Activated naive CD4-positive, alpha-beta T cell treated with anti-CD3 and anti-CD28 coated beads, Interleukin-2, amount 10 ng/mL, durations not matched to agents 7 days and 5 days (primary cell): ENCODE results near the gene EZR.
"Not testable (repeated sequence)": the region's sequence is repeated elsewhere in the genome, so short reads cannot be mapped to it uniquely, and the experiment has no call there.

ENCODE experiments used
- CTCF ChIA-PET: fragments of 350-600 bp; sonication (Branson Sonifier 250); formaldehyde crosslinking; loops from one replicate; lab custom pipeline; 2021; ENCODE audit warnings: antibody characterized with exemption; lab: Charles Lee
- DNase-seq: peaks from one replicate; pipeline ENCODE4 v3.0.0-alpha.2; 2020
- H3K27ac Mint-ChIP-seq: one replicate; pipeline ENCODE4 v1.8.0; 2021; ENCODE audit warnings: mild to moderate bottlenecking, moderate library complexity, mixed read lengths
- H3K27me3 Mint-ChIP-seq: one replicate; pipeline ENCODE4 v1.8.0; 2021; ENCODE audit warnings: mild to moderate bottlenecking, mixed read lengths
- H3K36me3 Mint-ChIP-seq: one replicate; pipeline ENCODE4 v1.8.0; 2021; ENCODE audit warnings: mixed read lengths
- H3K4me1 Mint-ChIP-seq: one replicate; pipeline ENCODE4 v1.8.0; 2021; ENCODE audit warnings: mixed read lengths
- H3K4me3 Mint-ChIP-seq: one replicate; pipeline ENCODE4 v1.8.0; 2021; ENCODE audit warnings: mild to moderate bottlenecking, moderate library complexity, mixed read lengths
- H3K9me3 Mint-ChIP-seq: one replicate; pipeline ENCODE4 v1.8.0; 2021; ENCODE audit warnings: mixed read lengths

The EZR gene

DNA sequence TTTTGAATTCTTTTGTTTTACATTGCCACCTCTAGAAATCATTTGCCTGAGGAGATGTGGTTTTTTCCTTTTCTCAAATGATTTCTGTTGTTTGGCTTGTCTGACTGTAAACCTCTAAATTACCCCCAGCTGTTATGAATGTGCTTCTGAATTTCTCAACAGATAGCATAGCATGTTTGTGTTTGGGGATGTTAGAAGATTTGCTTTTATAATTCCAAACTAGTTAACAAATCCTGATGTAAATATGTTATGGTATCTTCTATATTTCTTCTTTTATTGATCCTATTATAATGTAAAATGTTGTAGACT, 31.6 kb upstream of the EZR start:
- H3K27me3 Mint-ChIP-seq: peaks cover 3% of the 10 kb centered on the region
- no peaks in the 10 kb centered on the region for H3K36me3 Mint-ChIP-seq
- CTCF ChIA-PET: no interaction called here
- DNase-seq: no peak
- H3K27ac Mint-ChIP-seq: no peak overlapping the region
- H3K9me3 Mint-ChIP-seq: no peaks in the 10 kb centered on the region
- H3K4me3 Mint-ChIP-seq: no peak overlapping the region
- H3K4me1 Mint-ChIP-seq: peaks cover 27% of the 10 kb centered on the region

- Mint-ChIP-seq H3K36me3 (no peaks in the 10 kb centered on the region), H3K27me3 (peaks cover 6% of the 10 kb centered on the region), H3K9me3 (no peaks in the 10 kb centered on the region), H3K4me1 (peaks cover 24% of the 10 kb centered on the region), H3K4me3 (no peak overlapping the region), H3K27ac (peak overlapping the region; percentile 85)
- DNase-seq: peak; percentile 65
- CTCF ChIA-PET: no interaction called here
Observed at GRCh38 chr6:158849899-158850806, 31.0 kb upstream of the EZR start.

- peaks cover 24% of the 10 kb centered on the region for H3K4me1 Mint-ChIP-seq
- H3K4me3 Mint-ChIP-seq: no peak overlapping the region
- peaks cover 9% of the 10 kb centered on the region for H3K27me3 Mint-ChIP-seq
- H3K9me3 Mint-ChIP-seq: no peaks in the 10 kb centered on the region
- DNase-seq: no peak
- no peak overlapping the region for H3K27ac Mint-ChIP-seq
- CTCF ChIA-PET: no interaction called here
- no peaks in the 10 kb centered on the region for H3K36me3 Mint-ChIP-seq
Observed at GRCh38 chr6:158848490-158848895, 29.3 kb upstream of the EZR start.

- peaks cover 24% of the 10 kb centered on the region for H3K4me1 Mint-ChIP-seq
Observed at GRCh38 chr6:158847786-158848185, 28.6 kb upstream of the EZR start.

GRCh38 chr6:158847012-158847529, 27.9 kb upstream of the EZR start:
- Mint-ChIP-seq H3K9me3 (no peaks in the 10 kb centered on the region), H3K36me3 (no peaks in the 10 kb centered on the region), H3K4me3 (no peak overlapping the region), H3K27me3 (peaks cover 9% of the 10 kb centered on the region), H3K27ac (no peak overlapping the region), H3K4me1 (peaks cover 24% of the 10 kb centered on the region)
- DNase-seq: no peak
- CTCF ChIA-PET: no interaction called here

More at GRCh38 chr6:158847786-158848185, 28.6 kb upstream of the EZR start:
- no peak overlapping the region for H3K27ac Mint-ChIP-seq
- H3K9me3 Mint-ChIP-seq: no peaks in the 10 kb centered on the region
- H3K4me3 Mint-ChIP-seq: no peak overlapping the region
- DNase-seq: no peak
- no peaks in the 10 kb centered on the region for H3K36me3 Mint-ChIP-seq
- H3K27me3 Mint-ChIP-seq: peaks cover 9% of the 10 kb centered on the region
- CTCF ChIA-PET: no interaction called here

DNA sequence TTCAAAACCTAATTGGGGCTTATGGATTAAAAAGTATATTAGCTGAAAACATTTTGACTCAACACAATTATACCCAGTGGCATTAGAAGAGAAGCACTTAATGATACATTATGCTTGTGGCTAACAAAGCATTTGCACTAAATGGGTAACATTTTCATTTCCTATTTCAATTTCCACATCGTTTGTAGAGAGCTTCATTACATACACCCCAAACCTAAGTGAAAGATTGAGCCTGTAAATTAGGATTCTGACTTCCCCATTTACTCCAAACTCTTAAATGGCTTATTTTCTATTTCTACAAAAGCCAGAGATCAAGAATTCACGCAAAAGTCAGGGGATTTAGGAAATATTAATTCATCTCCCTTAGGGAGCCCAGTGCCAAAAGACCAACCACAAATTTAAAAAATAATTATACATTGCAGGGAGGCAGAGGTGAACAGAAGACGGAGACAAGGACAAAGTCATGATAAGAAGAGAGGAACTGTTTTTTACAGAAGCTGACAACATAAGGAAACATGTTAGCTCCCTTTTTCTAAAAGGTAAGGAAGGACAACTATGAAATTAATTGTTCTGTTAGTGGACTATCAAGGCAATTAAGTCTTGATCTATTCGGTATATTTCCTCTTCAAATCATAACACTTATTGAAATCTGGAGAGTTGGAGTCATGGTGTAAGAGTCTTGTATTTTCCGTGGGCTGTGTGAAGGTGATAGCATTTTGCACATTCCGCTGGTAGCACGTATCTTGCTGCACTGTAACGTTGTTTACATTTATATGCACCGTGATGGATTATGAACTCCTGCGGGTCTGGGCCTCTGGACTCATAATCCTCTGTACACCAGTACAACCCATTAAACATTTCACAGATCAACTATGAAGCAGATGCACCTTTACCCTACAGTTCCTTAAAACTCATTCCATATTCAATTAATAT, 24.8 kb upstream of the EZR start:
- CTCF ChIA-PET: interaction anchor here (0.9 to 1.0 kb wide), 2 partner anchors 26 to 129 kb away, joined by 3 to 5 read pairs; no protein-coding TSS in a partner anchor
- H3K9me3 Mint-ChIP-seq: peaks cover 5% of the 10 kb centered on the region
- no peak overlapping the region for H3K27ac Mint-ChIP-seq

DNA sequence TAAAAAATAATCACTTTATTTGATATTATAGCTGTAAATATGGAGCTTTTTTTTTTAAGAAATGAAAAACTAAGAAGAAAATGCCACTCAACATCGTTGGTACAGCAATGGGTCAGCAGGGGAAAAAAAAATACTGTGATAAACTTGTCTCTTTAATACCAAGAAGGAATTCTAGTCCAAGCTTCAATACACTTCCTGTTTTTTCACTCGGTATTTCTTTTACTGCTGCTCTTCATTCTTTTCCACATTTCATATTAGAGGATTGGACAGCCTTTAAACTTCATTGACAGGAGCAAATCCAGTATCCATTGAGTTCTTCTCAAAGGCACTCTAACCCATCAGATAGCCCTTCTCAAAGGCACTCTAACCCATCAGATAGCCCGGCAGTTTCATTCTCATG, 22.2 kb upstream of the EZR start:
- no peak for DNase-seq
- H3K36me3 Mint-ChIP-seq: peaks cover 4% of the 10 kb centered on the region
- no peaks in the 10 kb centered on the region for H3K4me1 Mint-ChIP-seq
- H3K4me3 Mint-ChIP-seq: no peak overlapping the region
- peaks cover 5% of the 10 kb centered on the region for H3K9me3 Mint-ChIP-seq
- no peak overlapping the region for H3K27ac Mint-ChIP-seq
- CTCF ChIA-PET: no interaction called here
- peaks cover 28% of the 10 kb centered on the region for H3K27me3 Mint-ChIP-seq

More for the DNA sequence above, 24.8 kb upstream of the EZR start:
- peaks cover 4% of the 10 kb centered on the region for H3K4me1 Mint-ChIP-seq
- no peak overlapping the region for H3K4me3 Mint-ChIP-seq
- H3K27me3 Mint-ChIP-seq: peaks cover 12% of the 10 kb centered on the region
- peaks cover 4% of the 10 kb centered on the region for H3K36me3 Mint-ChIP-seq
- no peak for DNase-seq

GRCh38 chr6:158840465-158840864, 21.3 kb upstream of the EZR start:
- Mint-ChIP-seq H3K4me3 (no peak overlapping the region), H3K36me3 (peaks cover 4% of the 10 kb centered on the region), H3K27ac (no peak overlapping the region), H3K4me1 (no peaks in the 10 kb centered on the region), H3K9me3 (peaks cover 5% of the 10 kb centered on the region), H3K27me3 (peaks cover 31% of the 10 kb centered on the region)
- DNase-seq: no peak
- CTCF ChIA-PET: no interaction called here

DNA sequence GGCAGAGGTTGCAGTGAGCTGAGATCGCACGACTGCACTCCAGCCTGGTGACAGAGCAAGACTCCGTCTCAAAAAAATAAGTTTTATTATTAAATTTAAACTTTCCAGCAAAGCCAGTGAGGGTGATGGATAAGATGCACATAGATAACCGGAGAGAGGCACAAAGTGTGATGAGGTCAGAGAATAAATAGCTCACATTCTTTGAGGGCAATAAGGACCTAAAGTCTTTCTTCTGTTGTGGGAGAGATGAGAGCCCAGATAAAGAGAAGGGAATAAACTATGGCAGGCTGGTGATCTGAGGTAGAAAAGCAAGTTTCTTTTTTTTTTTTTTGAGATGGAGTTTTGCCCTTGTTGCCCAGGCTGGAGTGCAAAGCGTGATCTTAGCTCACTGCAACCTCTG, 20.6 kb upstream of the EZR start:
- Mint-ChIP-seq H3K9me3 (peaks cover 5% of the 10 kb centered on the region), H3K4me1 (no peaks in the 10 kb centered on the region), H3K4me3 (no peak overlapping the region), H3K36me3 (peaks cover 4% of the 10 kb centered on the region), H3K27me3 (peaks cover 32% of the 10 kb centered on the region), H3K27ac (no peak overlapping the region)
- CTCF ChIA-PET: no interaction called here
- DNase-seq: no peak

GRCh38 chr6:158838790-158839189, 19.6 kb upstream of the EZR start:
- H3K4me3 Mint-ChIP-seq, CTCF ChIA-PET, H3K4me1 Mint-ChIP-seq, H3K36me3 Mint-ChIP-seq, H3K9me3 Mint-ChIP-seq, DNase-seq, H3K27ac Mint-ChIP-seq: not testable (repeated sequence)
- H3K27me3 Mint-ChIP-seq: peaks cover 35% of the 10 kb centered on the region

- Mint-ChIP-seq H3K27ac (no peak overlapping the region), H3K27me3 (peaks cover 35% of the 10 kb centered on the region), H3K4me1 (no peaks in the 10 kb centered on the region), H3K9me3 (peaks cover 5% of the 10 kb centered on the region), H3K36me3 (peaks cover 4% of the 10 kb centered on the region), H3K4me3 (no peak overlapping the region)
- DNase-seq: no peak
- CTCF ChIA-PET: no interaction called here
Observed at GRCh38 chr6:158837684-158838625, 18.8 kb upstream of the EZR start.

- Mint-ChIP-seq H3K27me3 (peaks cover 40% of the 10 kb centered on the region), H3K36me3 (peaks cover 4% of the 10 kb centered on the region), H3K4me3 (no peak overlapping the region)
Observed at GRCh38 chr6:158836625-158837311, 17.6 kb upstream of the EZR start.

GRCh38 chr6:158835616-158836221, 16.6 kb upstream of the EZR start:
- Mint-ChIP-seq H3K27me3 (peaks cover 49% of the 10 kb centered on the region), H3K27ac (no peak overlapping the region), H3K36me3 (peaks cover 4% of the 10 kb centered on the region), H3K4me3 (no peak overlapping the region), H3K4me1 (no peaks in the 10 kb centered on the region), H3K9me3 (peaks cover 4% of the 10 kb centered on the region)
- DNase-seq: no peak
- CTCF ChIA-PET: no interaction called here

More at GRCh38 chr6:158836625-158837311, 17.6 kb upstream of the EZR start:
- Mint-ChIP-seq H3K27ac (no peak overlapping the region), H3K9me3 (peaks cover 5% of the 10 kb centered on the region), H3K4me1 (no peaks in the 10 kb centered on the region)
- CTCF ChIA-PET: no interaction called here
- no peak for DNase-seq
